ENCODE data around the gene RASSF8. TPM values are rescaled to one million over a fixed set of nuclear protein-coding genes. Genes with fewer than 3 reads are reported as not detected.
A peak's percentile ranks its signal among the peaks of the same experiment; 100 is the strongest.

Gene RASSF8
- total RNA-seq, 1 donor from 2014 or later: 77.0 TPM

DNA sequence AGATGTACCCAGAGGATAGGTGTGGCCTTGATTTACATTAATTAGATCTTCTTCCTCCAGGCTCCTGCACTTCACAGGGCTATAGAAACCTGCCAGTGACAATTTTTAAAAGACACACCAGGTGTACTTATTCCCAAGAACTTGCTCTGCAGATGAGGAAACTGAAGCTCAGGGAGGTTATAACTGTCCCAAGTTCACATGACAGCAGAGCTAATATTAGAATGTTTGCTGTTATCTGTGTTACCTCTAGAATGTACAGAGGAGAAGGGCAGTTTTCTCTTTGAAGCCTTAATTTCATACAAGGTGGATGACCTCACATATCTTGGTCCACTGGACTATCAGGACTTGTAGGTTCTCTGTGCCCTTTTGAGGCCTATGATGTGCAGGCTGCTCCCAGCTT is 27.7 kb downstream of the RASSF8 start:
- peaks cover 15% of the 10 kb centered on the region for H3K9me3 Mint-ChIP-seq
- no peak overlapping the region for H3K4me3 Mint-ChIP-seq
- Histone ChIP-seq H4K20me1 (ENCODE audit: low read depth) (peaks cover 30% of the 10 kb centered on the region), H2AFZ (replicated peaks) (no peak overlapping the region), H3K27me3 (no peaks in the 10 kb centered on the region), H3K9me3 (ENCODE audit: low read depth) (no peaks in the 10 kb centered on the region), H3K27ac (no peak overlapping the region), H3K4me2 (no peak overlapping the region), H3K4me3 (no peak overlapping the region), H3K4me1 (peaks cover 38% of the 10 kb centered on the region), H3K9ac (no peak overlapping the region), H3K36me3 (no peaks in the 10 kb centered on the region), H3K79me2 (ENCODE audit: low read depth) (peaks cover 100% of the 10 kb centered on the region), H3F3A (ENCODE audit: low read depth) (no peaks in the 10 kb centered on the region)
- H3K4me1 Mint-ChIP-seq: peaks cover 7% of the 10 kb centered on the region
- TF ChIP-seq, protein P1, sequence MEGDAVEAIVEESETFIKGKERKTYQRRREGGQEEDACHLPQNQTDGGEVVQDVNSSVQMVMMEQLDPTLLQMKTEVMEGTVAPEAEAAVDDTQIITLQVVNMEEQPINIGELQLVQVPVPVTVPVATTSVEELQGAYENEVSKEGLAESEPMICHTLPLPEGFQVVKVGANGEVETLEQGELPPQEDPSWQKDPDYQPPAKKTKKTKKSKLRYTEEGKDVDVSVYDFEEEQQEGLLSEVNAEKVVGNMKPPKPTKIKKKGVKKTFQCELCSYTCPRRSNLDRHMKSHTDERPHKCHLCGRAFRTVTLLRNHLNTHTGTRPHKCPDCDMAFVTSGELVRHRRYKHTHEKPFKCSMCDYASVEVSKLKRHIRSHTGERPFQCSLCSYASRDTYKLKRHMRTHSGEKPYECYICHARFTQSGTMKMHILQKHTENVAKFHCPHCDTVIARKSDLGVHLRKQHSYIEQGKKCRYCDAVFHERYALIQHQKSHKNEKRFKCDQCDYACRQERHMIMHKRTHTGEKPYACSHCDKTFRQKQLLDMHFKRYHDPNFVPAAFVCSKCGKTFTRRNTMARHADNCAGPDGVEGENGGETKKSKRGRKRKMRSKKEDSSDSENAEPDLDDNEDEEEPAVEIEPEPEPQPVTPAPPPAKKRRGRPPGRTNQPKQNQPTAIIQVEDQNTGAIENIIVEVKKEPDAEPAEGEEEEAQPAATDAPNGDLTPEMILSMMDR (IDR thresholded peaks at IDR 0.05): no peak
- TF ChIP-seq EZH2phosphoT487 (IDR thresholded peaks at IDR 0.05): no peak
- H3K27me3 Mint-ChIP-seq (ENCODE audit: insufficient read depth, low read depth): peaks cover 2% of the 10 kb centered on the region
- no peak overlapping the region for H3K27ac Mint-ChIP-seq
- DNase-seq (ENCODE audit: low spot score): no peak
- peaks cover 24% of the 10 kb centered on the region for H3K36me3 Mint-ChIP-seq

DNA sequence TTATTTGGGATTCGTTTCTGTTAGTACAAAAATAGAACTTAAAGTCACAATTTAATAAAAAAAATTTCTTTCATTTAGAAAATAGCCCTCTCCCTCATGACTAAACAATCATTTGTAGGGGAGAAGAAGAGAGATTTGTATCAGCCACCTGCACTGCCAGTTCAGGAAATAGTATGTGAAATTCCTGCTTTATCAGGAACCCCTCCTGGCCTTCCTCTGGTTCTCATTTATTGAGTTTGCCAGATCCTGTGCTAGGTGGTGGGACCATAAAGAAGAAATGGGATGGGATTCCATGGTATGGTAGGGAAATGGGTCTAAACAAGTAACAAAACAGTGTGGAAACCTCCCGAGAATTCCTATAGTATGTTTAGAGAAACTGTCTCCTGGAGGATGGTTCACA is 30.0 kb downstream of the RASSF8 start:
- H3K27me3 Mint-ChIP-seq (ENCODE audit: insufficient read depth, low read depth): peaks cover 2% of the 10 kb centered on the region

DNA sequence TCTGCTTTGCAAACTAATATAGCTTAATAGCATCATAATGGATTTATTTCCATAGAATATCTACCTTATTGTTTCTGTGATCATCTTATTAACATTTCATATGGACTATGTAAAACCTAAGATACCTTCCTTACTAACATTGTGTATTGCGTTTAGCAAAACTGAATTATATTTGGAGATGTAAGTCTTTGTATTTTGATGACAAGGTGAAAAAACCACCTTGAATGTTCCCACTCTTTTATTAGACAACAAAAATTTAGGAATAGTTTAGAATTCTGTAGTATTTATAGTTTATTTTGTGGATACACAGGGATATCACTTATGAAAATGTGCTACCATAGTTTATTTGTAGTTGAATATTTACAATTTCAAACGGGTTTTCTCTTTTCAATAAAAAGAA is 32.0 kb downstream of the RASSF8 start:
- Histone ChIP-seq H3K4me1 (peaks cover 49% of the 10 kb centered on the region), H3K9me3 (ENCODE audit: low read depth) (no peaks in the 10 kb centered on the region), H3K4me2 (no peak overlapping the region), H4K20me1 (ENCODE audit: low read depth) (peaks cover 55% of the 10 kb centered on the region), H2AFZ (replicated peaks) (no peak overlapping the region), H3K79me2 (ENCODE audit: low read depth) (peaks cover 100% of the 10 kb centered on the region), H3K27ac (no peak overlapping the region), H3K27me3 (no peaks in the 10 kb centered on the region), H3K4me3 (no peak overlapping the region), H3K9ac (no peak overlapping the region), H3F3A (ENCODE audit: low read depth) (peaks cover 17% of the 10 kb centered on the region), H3K36me3 (no peaks in the 10 kb centered on the region)
- Mint-ChIP-seq H3K4me1 (peaks cover 26% of the 10 kb centered on the region), H3K36me3 (peaks cover 18% of the 10 kb centered on the region), H3K9me3 (peaks cover 15% of the 10 kb centered on the region), H3K27me3 (ENCODE audit: insufficient read depth, low read depth) (no peaks in the 10 kb centered on the region), H3K27ac (no peak overlapping the region), H3K4me3 (no peak overlapping the region)
- no peak for DNase-seq (ENCODE audit: low spot score)
- no peak for TF ChIP-seq EZH2phosphoT487 (IDR thresholded peaks at IDR 0.05)

More for the DNA sequence above, 30.0 kb downstream of the RASSF8 start:
- H4K20me1 ChIP-seq (ENCODE audit: low read depth): peaks cover 53% of the 10 kb centered on the region
- peak overlapping the region; percentile 53 for H3K27ac ChIP-seq
- Mint-ChIP-seq H3K36me3 (peaks cover 24% of the 10 kb centered on the region), H3K9me3 (peaks cover 15% of the 10 kb centered on the region), H3K4me1 (peaks cover 20% of the 10 kb centered on the region), H3K27ac (no peak overlapping the region), H3K4me3 (no peak overlapping the region)
- H3F3A ChIP-seq (ENCODE audit: low read depth): peaks cover 17% of the 10 kb centered on the region
- peaks cover 45% of the 10 kb centered on the region for H3K4me1 ChIP-seq
- H3K36me3 ChIP-seq: no peaks in the 10 kb centered on the region
- H3K4me3 ChIP-seq: no peak overlapping the region
- H3K79me2 ChIP-seq (ENCODE audit: low read depth): peaks cover 100% of the 10 kb centered on the region
- no peak for DNase-seq (ENCODE audit: low spot score)
- no peaks in the 10 kb centered on the region for H3K27me3 ChIP-seq
- no peaks in the 10 kb centered on the region for H3K9me3 ChIP-seq (ENCODE audit: low read depth)
- no peak overlapping the region for H2AFZ ChIP-seq (replicated peaks)
- peak overlapping the region; percentile 37 for H3K4me2 ChIP-seq
- no peak overlapping the region for H3K9ac ChIP-seq
- TF ChIP-seq EZH2 (IDR thresholded peaks at IDR 0.05) (no peak), EZH2phosphoT487 (IDR thresholded peaks at IDR 0.05) (no peak)
- TF ChIP-seq, protein P1 (IDR thresholded peaks at IDR 0.05): no peak

DNA sequence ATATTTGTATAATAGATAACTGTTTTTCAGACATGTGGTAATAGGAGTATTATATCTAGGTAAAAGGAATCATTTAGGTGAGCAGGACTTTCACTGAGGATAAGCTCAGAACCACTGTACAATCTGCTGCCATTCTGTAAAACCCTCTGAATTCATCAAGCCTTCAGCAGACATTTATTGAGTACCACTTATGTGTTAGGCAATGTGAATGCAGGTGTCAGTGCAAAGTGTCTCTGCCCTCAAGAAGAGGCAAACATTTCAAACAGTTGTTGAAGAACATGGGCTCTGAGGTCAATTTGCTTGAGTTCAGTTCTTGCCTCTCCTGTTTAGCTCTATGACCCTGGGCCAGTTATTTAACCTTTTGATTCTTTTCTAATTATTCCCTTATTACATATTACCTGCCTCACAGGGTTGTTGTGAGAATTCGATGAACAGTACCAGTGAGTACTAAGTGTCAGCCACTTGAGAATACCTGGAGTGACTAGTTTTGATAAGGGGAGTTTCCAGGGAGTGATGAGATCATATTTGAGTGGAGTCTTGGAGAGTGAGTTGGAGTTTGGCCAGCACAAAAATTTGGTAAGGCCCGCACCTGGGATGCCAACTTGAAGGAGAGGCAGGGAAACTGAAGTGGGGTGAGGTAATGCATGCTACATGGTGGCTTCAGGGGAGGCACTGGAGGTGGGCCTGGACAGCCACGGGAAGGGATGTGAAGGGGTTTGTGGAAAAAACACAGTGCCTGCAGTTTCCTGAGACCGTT is 33.7 kb downstream of the RASSF8 start:
- DNase-seq (ENCODE audit: low spot score): no peak
- Mint-ChIP-seq H3K27me3 (ENCODE audit: insufficient read depth, low read depth) (no peaks in the 10 kb centered on the region), H3K27ac (peak overlapping the region; percentile 48), H3K4me3 (no peak overlapping the region), H3K4me1 (peaks cover 40% of the 10 kb centered on the region), H3K9me3 (peaks cover 11% of the 10 kb centered on the region), H3K36me3 (peaks cover 14% of the 10 kb centered on the region)
- H2AFZ ChIP-seq (replicated peaks): no peak overlapping the region
- H3K9me3 ChIP-seq (ENCODE audit: low read depth): no peaks in the 10 kb centered on the region
- H3K36me3 ChIP-seq: no peaks in the 10 kb centered on the region
- no peak overlapping the region for H3K4me3 ChIP-seq
- H3K27me3 ChIP-seq: no peaks in the 10 kb centered on the region
- TF ChIP-seq EZH2 (IDR thresholded peaks at IDR 0.05) (no peak), EZH2phosphoT487 (IDR thresholded peaks at IDR 0.05) (no peak)
- TF ChIP-seq, protein P1 (IDR thresholded peaks at IDR 0.05): no peak
- peaks cover 47% of the 10 kb centered on the region for H4K20me1 ChIP-seq (ENCODE audit: low read depth)
- peak overlapping the region; percentile 76 for H3K27ac ChIP-seq
- peaks cover 62% of the 10 kb centered on the region for H3K4me1 ChIP-seq
- H3K79me2 ChIP-seq (ENCODE audit: low read depth): peaks cover 100% of the 10 kb centered on the region
- no peak overlapping the region for H3K9ac ChIP-seq
- H3K4me2 ChIP-seq: peak overlapping the region; percentile 55
- peaks cover 17% of the 10 kb centered on the region for H3F3A ChIP-seq (ENCODE audit: low read depth)
